Measurements from ENCODE around the gene MTOR.

DNA sequence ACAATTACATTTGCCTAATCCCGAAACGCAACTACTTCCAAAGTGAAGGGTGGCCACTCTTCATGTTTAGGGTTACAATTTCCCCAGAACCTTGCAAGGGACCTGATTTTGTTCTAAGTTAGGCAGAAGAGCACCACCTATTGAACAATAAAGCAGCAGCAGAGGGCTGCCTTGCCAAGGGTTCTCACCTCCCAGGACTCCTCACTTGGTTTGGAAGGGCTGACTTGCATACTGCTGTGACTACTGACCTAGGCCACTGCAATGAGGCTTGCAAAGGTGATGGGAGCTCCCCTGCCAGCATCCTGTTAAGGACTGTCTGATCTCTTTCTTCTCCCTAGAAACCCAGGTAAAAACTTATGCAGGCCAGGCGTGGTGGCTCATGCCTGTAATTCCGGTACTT is 14.2 kb downstream of the MTOR start:
- TF ChIP-seq, protein P1, sequence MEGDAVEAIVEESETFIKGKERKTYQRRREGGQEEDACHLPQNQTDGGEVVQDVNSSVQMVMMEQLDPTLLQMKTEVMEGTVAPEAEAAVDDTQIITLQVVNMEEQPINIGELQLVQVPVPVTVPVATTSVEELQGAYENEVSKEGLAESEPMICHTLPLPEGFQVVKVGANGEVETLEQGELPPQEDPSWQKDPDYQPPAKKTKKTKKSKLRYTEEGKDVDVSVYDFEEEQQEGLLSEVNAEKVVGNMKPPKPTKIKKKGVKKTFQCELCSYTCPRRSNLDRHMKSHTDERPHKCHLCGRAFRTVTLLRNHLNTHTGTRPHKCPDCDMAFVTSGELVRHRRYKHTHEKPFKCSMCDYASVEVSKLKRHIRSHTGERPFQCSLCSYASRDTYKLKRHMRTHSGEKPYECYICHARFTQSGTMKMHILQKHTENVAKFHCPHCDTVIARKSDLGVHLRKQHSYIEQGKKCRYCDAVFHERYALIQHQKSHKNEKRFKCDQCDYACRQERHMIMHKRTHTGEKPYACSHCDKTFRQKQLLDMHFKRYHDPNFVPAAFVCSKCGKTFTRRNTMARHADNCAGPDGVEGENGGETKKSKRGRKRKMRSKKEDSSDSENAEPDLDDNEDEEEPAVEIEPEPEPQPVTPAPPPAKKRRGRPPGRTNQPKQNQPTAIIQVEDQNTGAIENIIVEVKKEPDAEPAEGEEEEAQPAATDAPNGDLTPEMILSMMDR (IDR thresholded peaks at IDR 0.05; ENCODE audit: extremely low read depth in 1 of 2, insufficient read depth in 1 of 2, low read depth in 1 of 2, low read length in 2 of 2) = no peak
- TF ChIP-seq POLR2A (IDR thresholded peaks at IDR 0.05; ENCODE audit: low read depth, low read length) = no peak

Measured in endothelial cell of umbilical vein (primary cell).